ENCODE measurements around the gene MEIS3.

- TF ChIP-seq POLR2A (IDR thresholded peaks at IDR 0.05), result no peak
- no peak for TF ChIP-seq EP300 (IDR thresholded peaks at IDR 0.05)
- no peak for TF ChIP-seq CTCF (IDR thresholded peaks at IDR 0.05)
Observed at GRCh38 chr19:47372603-47373002, 46.7 kb downstream of the MEIS3 start.
